ENCODE results near the gene ELAVL2. TPM values are rescaled to one million over a fixed set of nuclear protein-coding genes. Genes with fewer than 3 reads are reported as not detected.

The ELAVL2 gene
- total and polyA plus RNA-seq, 3 donors from 2014 or later, result 52.7 to 77.0 (median 75.7) TPM

- no peaks in the 10 kb centered on the region for H3K27me3 ChIP-seq
- no peak for TF ChIP-seq POLR2A (IDR thresholded peaks at IDR 0.05)
- H3K36me3 ChIP-seq (ENCODE audit: low read depth, missing control alignments), result no peaks in the 10 kb centered on the region
- no peak overlapping the region for H3K4me3 ChIP-seq
- intact Hi-C loops (cut with DNase I; ENCODE audit: low total_unique reads), result no loop called here
- H3K9me3 ChIP-seq, result no peaks in the 10 kb centered on the region
- no peak for DNase-seq
- 75 to 85% methylated on average over 2 of the region's 2 CpGs for WGBS, 2 donors
- no peaks in the 10 kb centered on the region for H3K4me1 ChIP-seq
- no peak overlapping the region for H3K27ac ChIP-seq
Observed at GRCh38 chr9:23665635-23666034, 160.4 kb downstream of the ELAVL2 start.

GRCh38 chr9:23665051-23665450 is 161.0 kb downstream of the ELAVL2 start:
- H3K4me3 ChIP-seq, result no peak overlapping the region
- no peaks in the 10 kb centered on the region for H3K9me3 ChIP-seq
- H3K36me3 ChIP-seq (ENCODE audit: low read depth, missing control alignments), result no peaks in the 10 kb centered on the region
- no peaks in the 10 kb centered on the region for H3K27me3 ChIP-seq
- no peak for TF ChIP-seq POLR2A (IDR thresholded peaks at IDR 0.05)
- TF ChIP-seq CTCF (IDR thresholded peaks at IDR 0.05), result no peak
- H3K4me1 ChIP-seq, result no peaks in the 10 kb centered on the region
- intact Hi-C loops (cut with DNase I; ENCODE audit: low total_unique reads), result no loop called here
- no peak overlapping the region for H3K27ac ChIP-seq
- 63 to 78% methylated on average over 3 of the region's 3 CpGs for WGBS, 2 donors
- DNase-seq, result no peak

- H3K27me3 ChIP-seq, result no peaks in the 10 kb centered on the region
- no peak for TF ChIP-seq CTCF (IDR thresholded peaks at IDR 0.05)
- TF ChIP-seq POLR2A (IDR thresholded peaks at IDR 0.05), result no peak
- H3K4me1 ChIP-seq, result peaks cover 6% of the 10 kb centered on the region
- no peak overlapping the region for H3K27ac ChIP-seq
- H3K36me3 ChIP-seq (ENCODE audit: low read depth, missing control alignments), result no peaks in the 10 kb centered on the region
- intact Hi-C loops (cut with DNase I; ENCODE audit: low total_unique reads), result no loop called here
- H3K9me3 ChIP-seq, result no peaks in the 10 kb centered on the region
- DNase-seq, result no peak
- no peak overlapping the region for H3K4me3 ChIP-seq
Observed at GRCh38 chr9:23663946-23664345, 162.1 kb downstream of the ELAVL2 start.

- no peaks in the 10 kb centered on the region for H3K36me3 ChIP-seq (ENCODE audit: low read depth, missing control alignments)
- no peak overlapping the region for H3K4me3 ChIP-seq
- peaks cover 6% of the 10 kb centered on the region for H3K4me1 ChIP-seq
- 90 to 92% methylated on average over 6 of the region's 6 CpGs for WGBS, 2 donors
- no peaks in the 10 kb centered on the region for H3K27me3 ChIP-seq
- no peak for TF ChIP-seq POLR2A (IDR thresholded peaks at IDR 0.05)
- no peak for TF ChIP-seq CTCF (IDR thresholded peaks at IDR 0.05)
- H3K9me3 ChIP-seq, result no peaks in the 10 kb centered on the region
- H3K27ac ChIP-seq, result no peak overlapping the region
- intact Hi-C loops (cut with DNase I; ENCODE audit: low total_unique reads), result no loop called here
- DNase-seq, result no peak
Observed at GRCh38 chr9:23663536-23663935, 162.5 kb downstream of the ELAVL2 start.

GRCh38 chr9:23663125-23663524 is 162.9 kb downstream of the ELAVL2 start:
- Histone ChIP-seq H3K27me3 (no peaks in the 10 kb centered on the region), H3K4me3 (no peak overlapping the region), H3K9me3 (no peaks in the 10 kb centered on the region), H3K4me1 (peaks cover 6% of the 10 kb centered on the region), H3K27ac (no peak overlapping the region), H3K36me3 (ENCODE audit: low read depth, missing control alignments) (no peaks in the 10 kb centered on the region)
- TF ChIP-seq CTCF (IDR thresholded peaks at IDR 0.05), result no peak
- intact Hi-C loops (cut with DNase I; ENCODE audit: low total_unique reads), result no loop called here
- 93 to 100% methylated on average over 2 of the region's 2 CpGs for WGBS, 2 donors
- DNase-seq, result no peak
